Endothelial cell of umbilical vein (primary cell): ENCODE data around the gene HOXA11. TPM values are rescaled to one million over a fixed set of nuclear protein-coding genes. Genes with fewer than 3 reads are reported as not detected.

Source experiments
- BruUV-seq: library from RNA; stranded (reverse); fragments of 400-500 nt; replicated peaks from 2 replicates; lab custom pipeline; 2021; lab: Mats Ljungman, UMichigan
- CTCF ChIA-PET: fragments of 300-600, 350-600 bp; sonication (Branson Sonifier 250); formaldehyde crosslinking; loops from one replicate; lab custom pipeline; 2021; ENCODE audit warnings: antibody characterized with exemption, inconsistent platforms; lab: Charles Lee
- POLR2A ChIA-PET: fragments of 300-600, 350-600 bp; sonication (Branson Sonifier 250); formaldehyde crosslinking; loops from one replicate; lab custom pipeline; 2021; ENCODE audit warnings: antibody characterized with exemption, inconsistent platforms; lab: Charles Lee
- DNase-seq: peaks from one replicate; pipeline ENCODE4 v3.0.0-alpha.2; 2011; ENCODE audit warnings: low read depth, low spot score
- FAIRE-seq: peaks from 2 replicates; lab custom pipeline; 2011; peaks lifted over from hg19 to GRCh38; lab: Jason Lieb, UNC
- H2AFZ ChIP-seq: 2 replicates; pipeline ENCODE4 v1.6.0; 2012; ENCODE audit warnings: low read depth, low read length, control low read depth, inconsistent platforms
- H3K27ac ChIP-seq: 2 replicates; pipeline ENCODE4 v1.5.1; 2011; ENCODE audit warnings: low read depth, mild to moderate bottlenecking, control low read depth, low read length, moderate library complexity; ENCODE audit not compliant: insufficient read depth
- H3K27me3 ChIP-seq, 2 experiments: 2 replicates each; pipeline versions ENCODE4 v1.6.0 to v1.6.1; 2011; ENCODE audit warnings: low read length in 2 of 2, mixed read lengths in 1 of 2; ENCODE audit not compliant: control insufficient read depth in 2 of 2, insufficient read depth in 2 of 2
- H3K36me3 ChIP-seq, 2 experiments: 2 replicates in 1 of 2; 3 replicates in 1 of 2; pipeline ENCODE4 v1.5.1; 2011; ENCODE audit warnings: low read length in 2 of 2, mild to moderate bottlenecking in 1 of 2, moderate library complexity in 1 of 2; ENCODE audit not compliant: control insufficient read depth in 2 of 2, insufficient read depth in 2 of 2; ENCODE audit errors: extremely low read depth in 1 of 2
- H3K4me1 ChIP-seq: 3 replicates; pipeline ENCODE4 v1.5.1; 2011; ENCODE audit warnings: mild to moderate bottlenecking, low read length; ENCODE audit not compliant: control insufficient read depth, insufficient read depth; ENCODE audit errors: extremely low read depth
- H3K4me2 ChIP-seq: 2 replicates; pipeline ENCODE4 v1.6.1; 2011; ENCODE audit warnings: low read length, control low read depth, mixed read lengths; ENCODE audit not compliant: insufficient read depth
- H3K4me3 ChIP-seq, 3 experiments: fragments of 200-600 bp in 1 of 3; sonication (generic), shearing (Covaris generic) in 1 of 3; replicated peaks in 1 of 3; 2 replicates each; pipeline ENCODE4 v1.5.1; 2011 to 2016; ENCODE audit warnings: control low read depth in 3 of 3, low read length in 3 of 3, mild to moderate bottlenecking in 2 of 3, inconsistent platforms in 1 of 3, low read depth in 1 of 3, moderate library complexity in 1 of 3; ENCODE audit not compliant: insufficient read depth in 1 of 3
- H3K79me2 ChIP-seq: 2 replicates; pipeline ENCODE4 v1.6.0; 2012; ENCODE audit warnings: low read length, inconsistent platforms; ENCODE audit not compliant: control insufficient read depth, insufficient read depth
- H3K9ac ChIP-seq: replicated peaks from 2 replicates; pipeline ENCODE3; 2011; ENCODE audit warnings: low read length, control low read depth; ENCODE audit not compliant: insufficient read depth; ENCODE audit errors: extremely low read depth
- H3K9me1 ChIP-seq: replicated peaks from 3 replicates; pipeline ENCODE4 v1.6.0; 2011; ENCODE audit warnings: mild to moderate bottlenecking, low read length; ENCODE audit not compliant: control insufficient read depth, insufficient read depth; ENCODE audit errors: extremely low read depth
- H3K9me3 ChIP-seq: replicated peaks from 2 replicates; pipeline ENCODE4 v1.5.1; 2012; ENCODE audit warnings: low read length, inconsistent platforms; ENCODE audit not compliant: control insufficient read depth, insufficient read depth
- H4K20me1 ChIP-seq: replicated peaks from 2 replicates; pipeline ENCODE3; 2011; ENCODE audit warnings: mild to moderate bottlenecking, low read length; ENCODE audit not compliant: control insufficient read depth, insufficient read depth; ENCODE audit errors: extremely low read depth
- EZH2 ChIP-seq: IDR thresholded peaks from 2 replicates; pipeline ENCODE4 v1.6.1; 2012; ENCODE audit warnings: borderline replicate concordance, low read depth, mild to moderate bottlenecking, moderate library complexity, low read length, inconsistent platforms; ENCODE audit not compliant: severe bottlenecking
- GATA2 ChIP-seq: IDR thresholded peaks from 2 replicates; pipeline ENCODE4 v1.7.0; 2011; ENCODE audit warnings: low read depth, mild to moderate bottlenecking, moderate library complexity, mixed read lengths, low read length; ENCODE audit not compliant: insufficient read length, insufficient read depth
- JUN ChIP-seq: IDR thresholded peaks from 2 replicates; pipeline ENCODE4 v1.6.1; 2011; ENCODE audit warnings: borderline replicate concordance, low read depth; ENCODE audit not compliant: insufficient read length, insufficient read depth
- MYC ChIP-seq: IDR thresholded peaks from one replicate; pipeline ENCODE4 v1.6.1; 2011; ENCODE audit warnings: mild to moderate bottlenecking, low read depth, low read length
- POLR2A ChIP-seq: IDR thresholded peaks from 2 replicates; pipeline ENCODE4 v1.6.1; 2012; ENCODE audit warnings: low read depth, mild to moderate bottlenecking, control low read depth, low read length
- dilution Hi-C: fragments of 300-500 bp; cut with MboI; formaldehyde crosslinking; loops from one replicate; pipeline ENCODE4 v1.15.0; 2019; ENCODE audit warnings: low sequenced_read_pairs; ENCODE audit not compliant: extremely low pct_ligation_motif_present
- intact Hi-C: fragments of 100-400 bp; cut with micrococcal nuclease; formaldehyde crosslinking; loops from one replicate; pipeline ENCODE4 v1.10.0; 2022
- polyA plus RNA-seq, 4 experiments: library from polyadenylated mRNA; depleted of rRNA in 3 of 4; stranded (reverse) in 3 of 4; unstranded in 1 of 4; fragments of >200 nt; gene quantifications; 2 replicates each; pipeline versions ENCODE4 v1.2.1 to v1.2.3, GENCODE V29; 2011 to 2012; ENCODE audit warnings: missing spikeins in 1 of 4
- total RNA-seq: library from RNA; stranded (reverse); gene quantifications from 2 replicates; pipeline ENCODE4 v1.2.3, GENCODE V29; 2021
- TF ChIP-seq, protein P1 (sequence below), 2 donors: IDR thresholded peaks; 1 replicate in 1 of 2; 2 replicates in 1 of 2; pipeline ENCODE4 v1.5.1; 2011; ENCODE audit warnings: low read length in 2 of 2, mild to moderate bottlenecking in 2 of 2, moderate library complexity in 2 of 2, control low read depth in 1 of 2, inconsistent platforms in 1 of 2, low read depth in 1 of 2; ENCODE audit not compliant: insufficient read depth in 1 of 2; ENCODE audit errors: extremely low read depth in 1 of 2
- TF ChIP-seq, protein P2 (sequence below): IDR thresholded peaks from 2 replicates; pipeline ENCODE4 v1.6.1; 2011; ENCODE audit not compliant: insufficient read depth, insufficient read length

HOXA11 gene
- total and polyA plus RNA-seq, 2 donors (not counting 3 experiments of a cell fraction or from before 2014, with no cell fraction given): 10.4 to 16.7 TPM

GRCh38 chr7:27169658-27170425, 15.2 kb downstream of the HOXA11 start:
- Histone ChIP-seq H3K27me3 (no peaks in the 10 kb centered on the region), H3K4me3 (peak overlapping the region; percentile 44 to 98 (median 63)), H3K4me2 (peak overlapping the region; percentile 98), H3K9ac (peak overlapping the region; percentile 91), H3K9me1 (no peaks in the 10 kb centered on the region), H3K79me2 (peaks cover 98% of the 10 kb centered on the region), H3K36me3 (no peaks in the 10 kb centered on the region), H2AFZ (no peak overlapping the region), H4K20me1 (no peaks in the 10 kb centered on the region), H3K27ac (peak overlapping the region; percentile 96), H3K4me1 (peaks cover 50% of the 10 kb centered on the region), H3K9me3 (no peaks in the 10 kb centered on the region)
- intact Hi-C loops: loop anchor here (2.0 kb wide), 1 partner anchor 51 kb away; no protein-coding TSS in a partner anchor
- POLR2A ChIA-PET: interaction anchor here (1.9 kb wide), 1 partner anchor 16 kb away, joined by 6 read pairs; the partner anchor contains the start of gene HOXA11
- no TSS peak for BruUV-seq
- CTCF ChIA-PET: interaction anchor here (1.0 to 7.4 kb wide), 8 partner anchors 8 to 30 kb away, joined by 3 to 86 read pairs (median 14); partner anchors contain the start of genes HOXA3, HOXA5 and HOXA7
- DNase-seq (no peak), FAIRE-seq (no peak)
- dilution Hi-C loops: loop anchor here (10.0 to 25.0 kb wide), 3 partner anchors 315 to 983 kb away; no protein-coding TSS in a partner anchor
- TF ChIP-seq MYC (peak; percentile 42), EZH2 (no peak), GATA2 (no peak)

GRCh38 chr7:27168265-27168947, 16.6 kb downstream of the HOXA11 start:
- POLR2A ChIA-PET: interaction anchor here (0.5 to 1.9 kb wide), 8 partner anchors 9 to 499 kb away, joined by 3 to 6 read pairs (median 4); partner anchors contain the start of genes HOXA11 and HOXA3
- H3K27me3 ChIP-seq: no peaks in the 10 kb centered on the region
- no peak overlapping the region for H2AFZ ChIP-seq
- dilution Hi-C loops (loop anchor here (10.0 to 25.0 kb wide), 3 partner anchors 314 to 981 kb away; no protein-coding TSS in a partner anchor), intact Hi-C loops (loop anchor here (2.0 kb wide), 1 partner anchor 50 kb away; no protein-coding TSS in a partner anchor)
- peak; percentile 84 for DNase-seq
- TF ChIP-seq, protein P1, sequence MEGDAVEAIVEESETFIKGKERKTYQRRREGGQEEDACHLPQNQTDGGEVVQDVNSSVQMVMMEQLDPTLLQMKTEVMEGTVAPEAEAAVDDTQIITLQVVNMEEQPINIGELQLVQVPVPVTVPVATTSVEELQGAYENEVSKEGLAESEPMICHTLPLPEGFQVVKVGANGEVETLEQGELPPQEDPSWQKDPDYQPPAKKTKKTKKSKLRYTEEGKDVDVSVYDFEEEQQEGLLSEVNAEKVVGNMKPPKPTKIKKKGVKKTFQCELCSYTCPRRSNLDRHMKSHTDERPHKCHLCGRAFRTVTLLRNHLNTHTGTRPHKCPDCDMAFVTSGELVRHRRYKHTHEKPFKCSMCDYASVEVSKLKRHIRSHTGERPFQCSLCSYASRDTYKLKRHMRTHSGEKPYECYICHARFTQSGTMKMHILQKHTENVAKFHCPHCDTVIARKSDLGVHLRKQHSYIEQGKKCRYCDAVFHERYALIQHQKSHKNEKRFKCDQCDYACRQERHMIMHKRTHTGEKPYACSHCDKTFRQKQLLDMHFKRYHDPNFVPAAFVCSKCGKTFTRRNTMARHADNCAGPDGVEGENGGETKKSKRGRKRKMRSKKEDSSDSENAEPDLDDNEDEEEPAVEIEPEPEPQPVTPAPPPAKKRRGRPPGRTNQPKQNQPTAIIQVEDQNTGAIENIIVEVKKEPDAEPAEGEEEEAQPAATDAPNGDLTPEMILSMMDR (IDR thresholded peaks at IDR 0.05; ENCODE audit: extremely low read depth in 1 of 2, insufficient read depth in 1 of 2, low read depth in 1 of 2, low read length in 2 of 2): peak in 1 of 2 donors; percentile 6
- TF ChIP-seq, protein P2, sequence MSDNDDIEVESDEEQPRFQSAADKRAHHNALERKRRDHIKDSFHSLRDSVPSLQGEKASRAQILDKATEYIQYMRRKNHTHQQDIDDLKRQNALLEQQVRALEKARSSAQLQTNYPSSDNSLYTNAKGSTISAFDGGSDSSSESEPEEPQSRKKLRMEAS: no peak
- TF ChIP-seq GATA2: peak; percentile 52
- no peak for TF ChIP-seq JUN
- TF ChIP-seq POLR2A: no peak
- TSS peak; percentile 0 for BruUV-seq
- no peaks in the 10 kb centered on the region for H3K9me3 ChIP-seq
- peak overlapping the region; percentile 85 for H3K9ac ChIP-seq
- H3K9me1 ChIP-seq: no peaks in the 10 kb centered on the region
- peak; percentile 73 for FAIRE-seq
- H3K79me2 ChIP-seq: peaks cover 98% of the 10 kb centered on the region
- H3K4me2 ChIP-seq: peak overlapping the region; percentile 70
- peaks cover 0 to 5% of the 10 kb centered on the region in 2 experiments for H3K36me3 ChIP-seq
- H3K27ac ChIP-seq: peak overlapping the region; percentile 91
- H3K4me3 ChIP-seq: peak overlapping the region; percentile 44 to 98 (median 63)
- CTCF ChIA-PET: interaction anchor here (0.8 to 7.4 kb wide), 11 partner anchors 9 to 799 kb away, joined by 3 to 86 read pairs (median 5); partner anchors contain the start of genes HOXA3, HOXA5 and HOXA6
- peaks cover 45% of the 10 kb centered on the region for H3K4me1 ChIP-seq
- H4K20me1 ChIP-seq: no peaks in the 10 kb centered on the region
